HG03060 (cell line): ENCODE results near the gene CDIPT.
"Not testable (repeated sequence)": the region's sequence is repeated elsewhere in the genome, so short reads cannot be mapped to it uniquely, and the experiment has no call there.

Experiments used
- ATAC-seq: cut with Tn5 transposase; IDR thresholded peaks from one replicate; pipeline ENCODE4 v1.9.1; 2021; ENCODE audit warnings: low read depth, moderate number of reproducible peaks; ENCODE audit not compliant: unreplicated experiment

Gene CDIPT

DNA sequence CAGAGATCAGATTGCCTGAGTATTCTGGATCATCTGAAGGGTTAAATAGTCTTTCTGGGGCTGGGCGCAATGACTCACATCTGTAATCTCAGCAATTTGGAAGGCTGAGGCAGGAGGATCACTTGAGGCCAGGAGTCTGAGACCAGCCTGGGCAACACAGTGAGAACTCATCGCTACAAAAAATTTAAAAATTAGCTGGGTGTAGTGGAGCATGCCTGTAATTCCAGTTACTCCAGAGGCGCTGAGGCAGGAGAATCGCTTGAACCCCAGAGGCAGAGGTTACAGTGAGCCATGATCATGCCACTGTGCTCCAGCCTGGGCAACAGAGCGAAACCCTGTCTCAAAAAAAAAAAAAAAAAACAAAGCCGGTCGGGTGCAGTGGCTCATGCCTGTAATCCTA lies 27.1 kb downstream of the CDIPT start:
- ATAC-seq: no peak

DNA sequence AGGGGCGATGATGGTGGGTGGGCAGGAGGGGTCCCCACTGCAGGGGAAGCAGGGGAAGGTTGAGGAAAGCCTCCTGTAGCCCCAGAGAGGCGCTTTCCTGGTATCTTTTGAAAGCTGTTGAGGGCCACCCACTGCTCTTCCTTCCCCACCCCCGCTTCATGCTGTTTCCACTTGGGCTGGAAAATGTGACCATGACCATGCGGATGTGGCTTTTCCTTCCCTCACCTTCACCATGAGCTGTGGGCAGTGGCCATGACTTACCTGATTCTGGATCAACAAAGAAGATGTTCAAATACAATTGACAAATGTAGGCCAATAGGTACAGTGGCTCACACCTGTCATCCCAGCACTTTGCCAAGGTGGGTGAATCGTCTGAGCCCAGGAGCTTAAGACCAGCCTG lies 28.9 kb downstream of the CDIPT start:
- no peak for ATAC-seq

DNA sequence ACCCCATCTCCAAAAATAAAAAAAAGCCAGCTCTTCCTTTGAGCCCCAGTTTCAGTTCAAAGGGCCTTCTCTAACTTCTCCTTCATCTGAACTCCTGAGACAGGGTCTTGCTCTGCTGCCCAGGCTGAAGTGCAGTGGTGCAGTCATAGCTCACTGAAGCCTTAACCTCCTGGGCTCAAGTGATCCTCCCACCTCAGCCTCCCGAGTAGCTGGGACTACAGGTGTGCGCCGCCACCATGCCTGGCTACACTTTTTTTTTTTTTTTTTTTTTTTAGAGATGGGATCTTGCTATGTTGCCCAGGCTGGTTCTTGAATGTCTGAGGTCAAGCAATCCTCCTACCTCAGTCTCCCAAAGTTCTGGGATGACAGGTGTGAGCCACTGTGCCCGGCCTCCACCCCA lies 29.8 kb downstream of the CDIPT start:
- ATAC-seq: not testable (repeated sequence)

GRCh38 chr16:29831490-29831889 lies 31.5 kb downstream of the CDIPT start:
- no peak for ATAC-seq

DNA sequence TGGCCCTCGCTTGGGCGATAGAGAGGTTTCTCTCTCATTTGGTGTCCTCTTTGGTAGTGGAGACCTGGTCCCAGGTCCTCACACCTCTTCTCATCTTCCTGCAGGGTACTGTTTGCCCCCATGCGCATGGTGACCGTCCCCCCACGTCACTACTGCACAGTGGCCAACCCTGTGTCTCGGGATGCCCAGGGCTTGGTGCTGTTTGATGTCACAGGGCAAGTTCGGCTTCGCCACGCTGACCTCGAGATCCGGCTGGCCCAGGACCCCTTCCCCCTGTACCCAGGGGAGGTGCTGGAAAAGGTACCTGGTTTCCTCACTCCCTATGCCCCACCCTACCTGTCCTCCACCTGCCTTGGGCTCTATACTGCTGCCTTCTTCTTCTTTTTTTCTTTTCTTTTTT lies 32.3 kb downstream of the CDIPT start:
- no peak for ATAC-seq

GRCh38 chr16:29826342-29826695 lies 36.7 kb downstream of the CDIPT start:
- ATAC-seq: no peak

GRCh38 chr16:29825145-29826044 lies 37.6 kb downstream of the CDIPT start:
- ATAC-seq: no peak

DNA sequence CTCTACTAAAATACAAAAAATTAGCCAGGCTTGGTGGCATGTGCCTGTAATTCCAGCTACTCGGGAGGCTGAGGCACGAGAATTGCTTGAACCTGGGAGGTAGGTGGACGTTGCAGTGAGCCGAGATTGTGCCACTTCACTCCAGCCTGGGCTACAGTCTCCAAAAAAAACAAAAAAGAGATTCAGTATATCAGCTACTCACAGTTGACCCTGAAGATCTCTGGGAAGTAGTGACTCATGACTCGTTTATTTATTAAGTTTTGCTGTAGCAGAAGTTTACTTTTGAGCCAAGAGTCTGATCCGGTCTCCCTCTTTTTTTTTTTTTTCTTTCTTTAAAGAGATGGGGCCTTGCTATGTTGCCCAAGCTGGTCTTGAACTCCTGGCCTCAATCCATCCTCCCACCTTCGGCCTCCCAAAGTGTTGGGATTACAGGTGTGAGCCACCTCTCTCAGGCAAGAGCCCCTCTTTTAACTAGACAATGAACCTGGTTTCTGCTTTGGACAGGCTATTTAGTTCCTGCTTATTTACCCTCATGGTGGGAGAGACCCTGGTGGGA lies 38.4 kb downstream of the CDIPT start:
- ATAC-seq: no peak

- no peak for ATAC-seq
Observed at GRCh38 chr16:29821643-29822115, 41.3 kb downstream of the CDIPT start.

GRCh38 chr16:29820730-29821642 lies 42.0 kb downstream of the CDIPT start:
- ATAC-seq: no peak

DNA sequence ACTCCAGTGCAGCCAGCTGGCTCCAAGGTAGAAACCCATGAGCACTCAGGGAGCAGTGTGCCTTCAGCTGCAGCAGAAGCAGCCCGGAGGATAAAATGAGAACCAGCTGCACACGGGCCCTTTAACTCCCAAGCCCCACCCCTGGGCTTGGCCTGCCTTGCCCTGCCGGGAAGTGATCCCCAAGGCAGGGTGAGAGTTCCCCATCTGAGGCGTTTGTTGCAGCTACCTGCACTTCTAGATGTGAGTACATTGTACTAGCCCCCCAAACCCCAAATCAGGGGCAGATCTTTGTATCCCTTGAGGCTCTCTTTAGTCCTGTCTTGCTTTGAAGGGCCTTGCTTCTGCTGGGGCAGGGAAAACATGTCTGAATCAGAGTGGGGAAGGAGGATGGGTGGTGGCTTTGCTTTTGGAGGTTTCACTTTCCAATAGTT lies 42.7 kb downstream of the CDIPT start, which contains the start of gene MVP:
Gene MVP, plus strand, starts transcription at position 192 of the 431 bp plus-strand sequence. CDS start 10,088 bp downstream, outside the sequence.
- no peak for ATAC-seq

DNA sequence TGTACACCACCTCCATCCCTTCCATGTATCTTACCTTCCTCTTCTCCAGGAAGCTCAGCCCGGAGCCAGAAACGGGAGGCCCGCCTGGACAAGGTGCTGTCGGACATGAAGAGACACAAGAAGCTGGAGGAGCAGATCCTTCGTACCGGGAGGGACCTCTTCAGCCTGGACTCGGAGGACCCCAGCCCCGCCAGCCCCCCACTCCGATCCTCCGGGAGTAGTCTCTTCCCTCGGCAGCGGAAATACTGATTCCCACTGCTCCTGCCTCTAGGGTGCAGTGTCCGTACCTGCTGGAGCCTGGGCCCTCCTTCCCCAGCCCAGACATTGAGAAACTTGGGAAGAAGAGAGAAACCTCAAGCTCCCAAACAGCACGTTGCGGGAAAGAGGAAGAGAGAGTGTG lies 43.5 kb downstream of the CDIPT start:
- ATAC-seq: no peak

DNA sequence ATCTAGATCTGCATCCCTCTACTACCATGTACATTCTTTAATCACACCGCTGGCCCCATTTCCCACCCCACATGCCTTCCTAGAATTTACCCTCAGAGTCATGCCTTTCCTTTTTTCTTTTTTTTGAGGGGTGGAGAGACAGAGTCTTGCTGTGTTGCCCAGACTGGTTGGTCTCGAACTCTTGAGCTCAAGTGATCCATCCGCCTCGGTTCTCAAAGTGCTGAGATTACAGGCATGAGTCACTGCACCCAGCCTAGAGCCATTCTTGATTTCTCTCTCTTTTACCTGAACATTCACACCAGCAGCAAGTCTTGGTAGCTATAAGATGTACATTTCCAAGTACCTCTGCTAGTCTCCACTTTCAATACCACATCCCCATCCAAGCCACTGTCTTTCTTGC lies 44.9 kb downstream of the CDIPT start:
- no peak for ATAC-seq

DNA sequence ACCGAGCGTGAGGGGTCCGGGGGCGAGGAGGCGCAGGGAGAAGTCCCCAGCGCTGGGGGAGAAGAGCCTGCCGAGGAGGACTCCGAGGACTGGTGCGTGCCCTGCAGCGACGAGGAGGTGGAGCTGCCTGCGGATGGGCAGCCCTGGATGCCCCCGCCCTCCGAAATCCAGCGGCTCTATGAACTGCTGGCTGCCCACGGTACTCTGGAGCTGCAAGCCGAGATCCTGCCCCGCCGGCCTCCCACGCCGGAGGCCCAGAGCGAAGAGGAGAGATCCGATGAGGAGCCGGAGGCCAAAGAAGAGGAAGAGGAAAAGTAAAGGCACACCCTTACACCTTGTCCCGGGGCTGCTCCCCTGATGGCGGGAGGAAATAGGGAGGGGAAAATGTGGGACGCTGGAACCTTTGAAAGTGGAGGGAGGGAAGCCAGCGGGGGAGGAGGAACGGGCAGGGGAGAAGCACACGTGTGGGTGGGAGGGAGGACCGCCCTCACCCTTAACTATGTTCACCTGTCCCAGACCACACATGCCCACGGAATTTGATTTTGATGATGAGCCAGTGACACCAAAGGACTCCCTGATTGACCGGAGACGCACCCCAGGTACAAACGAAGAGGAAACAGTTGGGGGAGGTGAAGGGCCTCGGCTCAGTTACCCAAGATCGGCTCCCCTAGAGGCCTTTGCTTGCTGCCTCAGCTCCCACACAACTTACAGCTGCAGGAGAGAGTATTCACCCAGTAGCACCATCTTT lies 46.2 kb downstream of the CDIPT start:
- ATAC-seq: no peak

GRCh38 chr16:29815793-29816693 lies 47.0 kb downstream of the CDIPT start, which contains the start of gene PAGR1:
Gene PAGR1, plus strand, starts transcription at chr16:29816152. Its CDS starts 374 bp downstream, at chr16:29816526.
- ATAC-seq: peak; percentile 62

DNA sequence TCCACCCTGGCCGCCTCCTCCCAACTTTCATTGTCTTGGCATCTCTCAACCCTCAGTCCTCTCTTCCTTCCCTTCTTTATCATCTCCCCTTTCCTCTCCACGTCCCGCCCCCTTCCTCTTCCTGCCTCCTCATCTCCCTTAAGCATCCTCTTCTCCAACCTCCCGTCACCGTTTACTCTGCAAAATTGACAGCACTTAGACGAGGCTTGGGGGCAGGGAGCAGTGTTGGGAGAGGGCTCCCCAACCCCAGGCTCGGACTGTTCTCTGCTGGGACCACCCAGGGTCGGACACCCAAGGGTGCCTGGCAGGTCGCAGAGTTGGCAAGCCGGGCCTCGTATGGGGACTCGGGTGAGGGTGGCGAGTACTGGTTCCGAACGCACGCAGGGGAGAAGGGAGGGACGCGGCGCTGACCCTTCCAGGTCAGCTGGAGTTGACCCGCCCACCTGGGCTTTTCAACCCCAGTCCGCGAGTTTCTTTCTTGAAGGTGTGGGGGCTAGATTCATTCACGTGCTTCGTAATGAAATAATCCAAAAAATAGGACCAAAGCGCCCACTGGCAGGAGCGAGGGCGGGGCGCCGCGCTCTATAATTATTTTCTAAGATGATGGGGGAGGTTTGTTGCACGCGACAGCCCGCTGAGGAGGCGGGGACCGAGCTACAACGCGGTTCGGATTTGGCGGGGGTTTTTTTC lies 47.8 kb downstream of the CDIPT start:
- ATAC-seq: no peak

GRCh38 chr16:29814592-29814991 lies 48.4 kb downstream of the CDIPT start:
- ATAC-seq: no peak
